HG03565 (cell line): ENCODE results near the gene KLHL10.
"Not testable (repeated sequence)": the region's sequence is repeated elsewhere in the genome, so short reads cannot be mapped to it uniquely, and the experiment has no call there.

ENCODE experiments used
- ATAC-seq: cut with Tn5 transposase; IDR thresholded peaks from one replicate; pipeline ENCODE4 v1.9.1; 2021; ENCODE audit warnings: mild to moderate bottlenecking, moderate library complexity; ENCODE audit not compliant: unreplicated experiment

KLHL10 gene

DNA sequence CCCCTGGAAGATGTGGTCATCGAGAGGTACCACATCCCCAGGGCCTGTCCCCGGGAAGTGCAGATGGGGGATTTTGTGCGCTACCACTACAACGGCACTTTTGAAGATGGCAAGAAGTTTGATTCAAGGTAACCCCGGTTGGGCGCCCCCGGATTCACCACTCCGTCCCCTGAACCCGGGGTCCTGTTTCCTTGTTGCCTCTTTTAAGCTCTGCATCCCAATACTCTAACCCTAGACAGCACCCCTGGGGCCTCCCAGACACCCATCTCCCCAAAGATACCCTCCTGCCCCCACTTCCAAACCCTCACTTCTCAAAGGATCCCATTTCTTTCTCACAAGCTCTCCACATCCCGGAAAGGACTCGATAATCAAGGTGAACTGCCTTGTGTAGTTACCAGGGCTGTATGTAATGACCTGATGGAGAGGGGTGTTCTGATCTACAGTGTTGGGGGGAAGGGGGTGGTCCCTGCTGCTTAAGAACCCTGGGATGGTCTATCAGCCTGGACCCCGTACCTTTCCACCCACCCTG, 24.4 kb upstream of the KLHL10 start:
- ATAC-seq, result no peak

DNA sequence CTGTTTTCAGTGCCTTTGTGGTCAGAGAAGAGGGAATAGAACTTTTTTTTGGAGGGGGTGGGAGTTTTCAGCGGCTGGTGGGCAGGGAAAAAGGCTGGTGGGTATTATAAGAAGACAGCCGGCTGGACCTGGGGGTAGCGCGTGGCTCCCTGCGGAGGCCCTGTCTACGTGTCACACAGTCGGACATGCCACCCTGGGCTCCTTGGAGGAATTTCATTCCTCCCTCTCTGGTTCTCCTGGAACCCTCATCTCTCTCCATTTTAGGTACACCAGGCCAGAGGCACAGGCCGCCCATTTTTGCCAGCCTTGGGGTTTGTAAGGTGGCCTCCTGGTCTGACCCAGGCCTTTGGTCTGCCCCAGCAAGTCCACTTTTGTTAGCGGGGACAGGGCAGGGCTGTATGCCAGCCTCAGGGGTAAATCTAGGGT, 23.9 kb upstream of the KLHL10 start:
- ATAC-seq, result no peak

DNA sequence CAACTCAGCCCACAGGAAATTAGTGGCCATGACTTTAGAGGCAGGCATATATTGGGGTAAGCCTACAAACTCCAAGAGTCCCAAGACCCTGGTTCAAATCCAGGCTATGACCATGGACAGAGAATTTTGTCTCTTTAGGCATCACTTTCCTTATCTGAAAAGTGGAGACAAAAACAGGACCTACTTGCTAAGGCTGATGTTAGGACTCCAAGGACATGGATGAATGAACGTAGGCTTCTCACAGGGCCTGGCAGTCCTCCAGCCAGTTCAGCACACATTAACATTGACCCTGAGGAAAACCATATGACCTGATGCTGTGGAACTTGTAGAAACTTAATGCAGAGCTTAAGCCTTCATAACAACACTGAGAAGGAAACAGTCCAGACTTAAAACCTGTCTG, 23.4 kb upstream of the KLHL10 start:
- ATAC-seq, result no peak

DNA sequence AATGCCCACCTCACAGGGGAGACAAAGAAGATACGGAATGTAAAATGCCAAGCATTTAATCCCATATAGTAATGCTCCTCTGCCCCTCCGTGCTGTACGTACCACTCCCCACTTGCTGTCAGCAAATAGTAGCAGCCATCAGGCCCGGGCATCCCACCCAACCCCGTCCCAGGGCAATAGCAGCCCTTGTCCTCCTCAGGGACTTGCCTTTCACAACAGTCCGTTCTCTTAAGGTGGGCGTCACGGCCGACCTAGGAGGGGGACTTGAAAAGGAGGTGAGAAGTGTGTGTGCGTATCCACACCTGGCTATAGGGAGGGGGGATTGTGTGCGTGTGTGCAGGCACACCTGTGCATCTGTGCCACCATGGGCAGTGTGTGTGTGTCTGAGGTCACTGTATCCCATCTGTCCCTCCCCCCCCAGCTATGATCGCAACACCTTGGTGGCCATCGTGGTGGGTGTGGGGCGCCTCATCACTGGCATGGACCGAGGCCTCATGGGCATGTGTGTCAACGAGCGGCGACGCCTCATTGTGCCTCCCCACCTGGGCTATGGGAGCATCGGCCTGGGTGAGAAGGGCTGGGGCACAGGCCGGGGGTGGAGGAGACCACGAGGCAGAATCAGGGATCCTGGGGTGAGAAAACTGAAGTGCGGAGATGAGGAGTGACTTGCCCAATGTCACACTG, 20.8 kb upstream of the KLHL10 start:
- ATAC-seq, result no peak

DNA sequence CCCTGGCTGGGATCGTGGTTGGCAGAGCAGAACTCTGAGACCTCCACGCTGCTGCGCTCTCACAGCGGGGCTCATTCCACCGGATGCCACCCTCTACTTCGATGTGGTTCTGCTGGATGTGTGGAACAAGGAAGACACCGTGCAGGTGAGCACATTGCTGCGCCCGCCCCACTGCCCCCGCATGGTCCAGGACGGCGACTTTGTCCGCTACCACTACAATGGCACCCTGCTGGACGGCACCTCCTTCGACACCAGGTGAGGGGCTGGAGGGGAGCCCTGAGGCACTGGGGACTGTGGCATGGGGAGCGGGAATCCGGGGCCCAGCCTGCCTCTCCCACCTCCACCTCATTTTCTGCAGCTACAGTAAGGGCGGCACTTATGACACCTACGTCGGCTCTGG, 19.6 kb upstream of the KLHL10 start:
- no peak for ATAC-seq

DNA sequence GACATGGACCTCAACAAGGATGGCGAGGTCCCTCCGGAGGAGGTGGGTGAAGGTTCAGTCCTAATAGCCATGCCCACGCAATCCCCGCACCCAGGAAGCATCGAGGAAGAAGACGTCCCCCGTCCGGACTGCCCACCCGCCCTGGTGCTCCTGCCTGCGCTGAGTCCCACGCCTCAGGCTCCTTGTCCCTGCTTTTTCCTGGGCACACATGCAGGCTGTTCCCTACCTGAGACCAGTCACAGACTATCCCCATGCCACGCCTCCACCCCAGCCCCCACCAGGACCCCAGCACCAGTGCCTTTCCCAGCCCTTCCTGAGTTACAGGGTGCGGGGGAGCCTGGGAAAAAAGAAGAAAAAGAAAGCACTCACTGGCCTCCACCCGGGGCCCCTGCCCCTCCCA, 15.8 kb upstream of the KLHL10 start:
- no peak for ATAC-seq

DNA sequence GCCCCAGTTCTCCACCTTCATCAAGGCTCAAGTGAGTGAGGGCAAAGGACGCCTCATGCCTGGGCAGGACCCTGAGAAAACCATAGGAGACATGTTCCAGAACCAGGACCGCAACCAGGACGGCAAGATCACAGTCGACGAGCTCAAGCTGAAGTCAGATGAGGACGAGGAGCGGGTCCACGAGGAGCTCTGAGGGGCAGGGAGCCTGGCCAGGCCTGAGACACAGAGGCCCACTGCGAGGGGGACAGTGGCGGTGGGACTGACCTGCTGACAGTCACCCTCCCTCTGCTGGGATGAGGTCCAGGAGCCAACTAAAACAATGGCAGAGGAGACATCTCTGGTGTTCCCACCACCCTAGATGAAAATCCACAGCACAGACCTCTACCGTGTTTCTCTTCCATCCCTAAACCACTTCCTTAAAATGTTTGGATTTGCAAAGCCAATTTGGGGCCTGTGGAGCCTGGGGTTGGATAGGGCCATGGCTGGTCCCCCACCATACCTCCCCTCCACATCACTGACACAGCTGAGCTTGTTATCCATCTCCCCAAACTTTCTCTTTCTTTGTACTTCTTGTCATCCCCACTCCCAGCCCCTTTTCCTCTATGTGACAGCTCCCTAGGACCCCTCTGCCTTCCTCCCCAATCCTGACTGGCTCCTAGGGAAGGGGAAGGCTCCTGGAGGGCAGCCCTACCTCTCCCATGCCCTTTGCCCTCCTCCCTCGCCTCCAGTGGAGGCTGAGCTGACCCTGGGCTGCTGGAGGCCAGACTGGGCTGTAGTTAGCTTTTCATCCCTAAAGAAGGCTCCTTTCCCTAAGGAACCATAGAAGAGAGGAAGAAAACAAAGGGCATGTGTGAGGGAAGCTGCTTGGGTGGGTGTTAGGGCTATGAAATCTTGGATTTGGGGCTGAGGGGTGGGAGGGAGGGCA, 15.1 kb upstream of the KLHL10 start:
- no peak for ATAC-seq

DNA sequence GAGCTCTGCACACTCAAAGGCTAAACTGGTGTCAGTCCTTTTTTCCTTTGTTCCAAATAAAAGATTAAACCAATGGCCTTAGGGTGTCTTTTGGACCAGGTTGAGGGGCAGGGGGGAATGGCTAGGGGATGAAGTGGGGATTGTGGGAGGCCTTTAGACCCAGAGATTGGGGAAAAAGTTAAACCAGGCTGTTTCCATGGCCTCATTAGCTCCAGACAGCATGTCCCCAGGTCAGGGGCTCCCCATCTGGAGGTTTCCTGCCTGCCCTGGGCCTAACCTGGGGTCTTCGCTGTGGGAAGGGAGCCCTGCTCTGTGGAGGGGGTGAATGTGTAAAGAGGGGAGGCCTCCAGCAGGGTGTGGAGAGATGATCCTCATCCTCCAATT, 14.5 kb upstream of the KLHL10 start:
- ATAC-seq, result no peak

DNA sequence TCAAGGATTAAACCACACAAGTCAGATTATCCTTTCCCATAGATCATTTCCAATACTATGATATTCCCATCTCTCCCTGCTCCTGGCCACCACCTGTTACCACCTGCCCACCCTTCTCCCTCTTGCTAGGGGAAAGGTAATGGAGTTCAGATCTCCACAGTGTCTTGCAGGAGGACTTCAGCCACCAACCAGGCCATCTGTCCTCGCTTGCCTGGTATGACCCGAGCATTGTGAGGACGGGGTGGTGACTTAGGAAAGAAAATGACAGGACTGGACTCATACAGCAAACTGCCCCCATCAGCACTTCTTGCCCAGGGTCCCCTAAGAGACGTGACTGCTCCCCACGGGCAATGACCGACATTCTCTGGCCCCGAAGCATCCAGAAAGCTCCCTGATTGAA, 14.0 kb upstream of the KLHL10 start:
- no peak for ATAC-seq

DNA sequence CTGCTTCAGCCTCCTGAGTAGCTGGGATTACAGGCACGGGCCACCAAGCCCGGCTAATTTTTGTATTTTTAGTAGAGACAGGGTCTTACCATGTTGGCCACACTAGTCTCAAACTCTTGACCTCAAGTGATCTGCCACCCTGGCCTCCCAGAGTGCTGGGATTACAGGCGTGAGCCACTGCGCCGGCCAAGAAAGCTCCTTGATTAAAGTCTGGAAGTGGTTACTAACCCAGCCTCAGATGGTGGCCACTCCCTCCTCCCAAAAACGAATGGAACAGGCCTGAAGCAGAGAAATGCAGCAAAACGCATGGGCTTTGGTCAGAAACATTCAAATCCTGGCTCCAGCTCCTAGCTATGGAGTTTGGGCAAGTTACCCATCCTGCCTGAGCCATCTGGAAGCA, 13.5 kb upstream of the KLHL10 start:
- no peak for ATAC-seq

DNA sequence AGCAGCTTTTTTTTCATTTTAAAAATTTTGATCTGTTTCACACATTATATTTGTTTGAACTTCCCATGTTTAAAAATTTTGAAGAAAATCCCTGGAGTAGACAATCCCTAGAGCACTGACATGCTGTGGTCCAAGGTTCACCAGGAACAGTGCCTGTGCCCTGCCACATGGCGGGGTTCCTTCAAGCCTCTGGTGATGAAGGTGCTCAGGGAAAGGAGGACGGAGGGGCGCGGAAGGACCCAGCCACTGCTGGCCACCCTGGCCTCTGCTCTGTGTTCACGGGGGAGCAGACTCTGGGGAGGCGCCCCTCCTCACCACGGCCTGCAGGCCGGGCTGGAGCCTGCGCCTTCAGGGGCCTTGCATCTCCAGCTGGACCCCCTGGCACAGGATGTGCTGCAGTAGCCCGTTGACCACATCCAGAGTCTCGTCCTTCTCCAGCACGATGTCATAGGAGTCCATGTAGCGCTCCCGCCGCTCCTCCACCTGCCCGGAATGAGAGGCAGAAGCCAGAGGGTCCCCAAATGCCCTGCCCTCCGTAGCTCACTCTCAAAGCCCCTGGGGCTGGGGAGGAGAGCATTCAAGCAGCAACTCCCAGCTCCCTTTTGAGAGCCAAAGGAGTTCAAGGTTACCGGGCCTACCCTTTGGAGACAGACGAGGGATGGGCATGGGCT, 12.3 kb upstream of the KLHL10 start:
- ATAC-seq, result no peak

DNA sequence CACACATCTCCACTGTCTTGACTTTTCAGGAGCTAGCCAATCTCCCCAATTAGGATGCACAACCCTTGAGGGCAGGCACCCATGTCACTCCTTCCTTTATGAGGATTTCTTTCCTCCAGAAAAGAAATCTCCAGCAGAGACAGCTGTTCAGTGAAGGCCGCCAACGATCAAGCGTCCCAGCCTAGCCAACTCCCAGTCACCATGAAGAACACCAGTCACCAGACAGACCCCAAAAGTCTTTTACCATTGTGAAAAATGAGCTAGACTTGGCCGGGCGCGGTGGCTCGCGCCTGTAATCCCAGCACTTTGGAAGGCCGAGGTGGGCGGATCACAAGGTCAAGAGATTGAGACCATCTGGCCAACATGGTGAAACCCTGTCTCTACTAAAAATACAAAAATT, 7.7 kb upstream of the KLHL10 start:
- not testable (repeated sequence) for ATAC-seq

DNA sequence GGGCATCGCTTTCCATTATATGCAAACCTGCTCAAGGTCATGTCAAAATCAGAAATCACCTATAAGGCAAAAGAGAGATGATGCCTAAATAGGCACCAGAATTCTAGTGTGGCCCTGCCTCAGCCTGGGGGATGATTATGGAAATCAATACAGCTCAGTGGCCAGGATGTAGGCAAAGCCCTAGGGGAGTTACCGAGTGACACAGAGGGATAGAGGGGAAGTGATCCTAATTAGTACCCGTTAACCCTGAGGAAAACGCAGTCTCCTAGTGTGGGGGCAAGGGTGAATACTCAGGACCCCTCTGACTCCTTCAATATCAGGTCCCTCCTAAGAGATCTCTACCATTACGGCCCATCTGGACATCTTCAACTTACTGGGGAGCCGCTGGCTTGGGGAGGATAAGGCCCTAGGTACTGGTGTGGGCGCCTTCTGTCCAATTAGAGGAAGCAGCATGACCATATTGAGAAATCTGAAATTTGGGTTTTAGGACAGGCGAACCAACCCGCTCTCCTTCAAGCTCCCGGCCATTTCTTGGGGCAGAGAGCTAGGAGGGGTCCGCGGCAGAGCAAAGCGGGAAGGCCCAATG, 2.3 kb upstream of the KLHL10 start:
- ATAC-seq, result no peak

DNA sequence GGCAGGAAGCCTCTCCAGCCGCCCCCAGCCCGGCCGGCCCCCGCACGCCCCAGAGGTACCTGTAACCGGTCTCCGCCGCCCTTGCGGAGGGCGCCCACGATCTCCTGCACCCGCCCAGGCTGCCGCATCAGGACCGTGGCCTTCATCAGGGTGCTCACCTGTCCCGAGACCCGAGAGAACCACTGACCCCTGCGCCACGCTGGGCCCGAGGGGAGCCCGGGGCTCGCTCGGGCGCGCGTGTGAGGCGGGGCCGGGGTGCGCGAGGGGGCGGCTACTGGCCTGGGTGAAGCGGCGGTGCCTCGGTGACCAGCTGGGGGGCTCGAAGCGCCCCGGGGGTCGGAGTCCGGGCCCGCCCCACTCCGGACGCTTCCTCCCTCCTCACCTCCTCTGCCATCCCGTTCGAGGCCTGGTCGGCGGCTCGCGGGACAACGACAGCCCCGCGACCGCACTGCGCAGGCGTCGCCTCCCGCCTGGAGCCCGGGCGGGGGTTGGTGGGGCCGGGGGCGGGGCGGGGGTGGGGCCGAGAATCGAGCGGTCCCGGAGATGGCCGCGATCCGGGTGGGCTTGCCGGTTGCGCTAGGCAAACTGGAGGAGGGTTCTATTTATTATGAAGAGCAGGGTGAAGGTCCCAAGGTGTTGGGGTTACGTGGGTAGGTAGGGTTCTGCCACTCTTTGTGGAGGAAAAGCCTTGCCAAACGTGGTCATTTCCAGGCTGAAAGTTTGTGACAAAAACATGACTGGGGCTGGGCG, 1.6 kb upstream of the KLHL10 start, which contains the start of gene NT5C3B:
Gene NT5C3B, minus strand, starts transcription at position 433 of the 750 bp plus-strand sequence. Its CDS starts 39 bp downstream, at position 394.
- ATAC-seq, result no peak

DNA sequence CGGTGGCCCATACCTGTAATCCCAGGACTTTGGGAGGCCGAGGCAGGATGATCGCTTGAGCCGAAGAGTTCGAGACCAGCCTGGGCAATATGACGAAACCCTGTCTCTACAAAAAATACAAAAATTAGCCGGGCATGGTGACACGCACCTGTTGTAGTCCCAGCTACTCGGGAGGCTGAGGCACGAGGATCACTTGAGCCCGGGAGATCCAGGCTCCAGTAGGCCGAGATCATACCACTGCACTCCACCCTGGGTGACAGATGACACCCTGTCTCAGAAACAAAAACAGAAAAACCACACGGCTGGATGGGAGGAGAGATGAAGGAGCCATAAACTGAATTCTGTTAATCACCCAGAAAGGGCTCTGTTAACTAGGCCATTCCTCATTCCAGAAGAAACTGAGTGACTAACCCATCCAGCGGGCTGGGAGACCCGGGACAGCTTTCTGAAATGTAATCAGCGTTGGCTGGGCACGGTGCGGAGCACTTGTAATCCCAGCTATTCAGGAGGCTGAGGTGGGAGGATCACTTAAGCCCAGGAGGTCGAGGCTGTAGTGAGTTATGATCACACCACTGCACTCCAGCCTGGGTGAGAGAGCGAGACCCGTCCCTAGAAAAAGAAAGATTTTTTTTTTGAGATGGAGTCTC, 952 bp upstream of the KLHL10 start:
- no peak for ATAC-seq

DNA sequence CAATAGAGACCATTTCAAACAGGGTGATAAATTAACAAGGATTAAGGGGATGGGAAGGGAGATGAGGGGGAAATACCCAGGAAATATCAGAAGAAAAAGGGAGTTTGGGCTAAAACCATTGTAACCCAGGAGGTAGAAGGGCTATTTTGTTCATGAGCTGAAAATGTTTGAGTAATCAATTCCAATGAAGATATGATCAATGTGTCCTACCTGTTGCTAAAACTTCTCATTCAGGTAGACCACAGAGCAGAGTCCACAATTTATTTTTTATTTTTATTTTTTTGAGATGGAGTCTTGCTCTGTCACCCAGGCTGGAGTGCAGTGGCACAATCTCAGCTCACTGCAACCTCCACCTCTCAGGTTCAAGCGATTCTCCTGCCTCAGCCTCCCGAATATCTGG, 1.8 kb downstream of the KLHL10 start:
- not testable (repeated sequence) for ATAC-seq

DNA sequence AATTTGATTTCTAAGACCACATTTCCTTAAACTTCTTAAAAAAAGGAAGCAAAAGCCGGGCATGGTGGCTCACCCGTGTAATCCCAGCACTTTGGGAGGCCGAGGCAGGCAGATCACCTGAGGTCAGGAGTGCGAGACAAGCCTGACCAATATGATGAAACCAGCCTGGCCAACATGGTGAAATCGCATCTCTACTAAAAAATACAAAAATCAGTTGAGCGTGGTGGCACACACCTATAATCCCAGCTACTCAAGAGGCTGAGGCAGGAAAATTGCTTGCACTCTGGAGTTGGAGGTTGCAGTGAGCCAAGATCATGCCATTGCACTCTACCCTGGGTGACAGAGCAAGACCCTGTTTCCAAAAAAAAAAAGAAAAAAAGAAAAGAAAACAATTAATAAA, 3.2 kb downstream of the KLHL10 start:
- not testable (repeated sequence) for ATAC-seq

DNA sequence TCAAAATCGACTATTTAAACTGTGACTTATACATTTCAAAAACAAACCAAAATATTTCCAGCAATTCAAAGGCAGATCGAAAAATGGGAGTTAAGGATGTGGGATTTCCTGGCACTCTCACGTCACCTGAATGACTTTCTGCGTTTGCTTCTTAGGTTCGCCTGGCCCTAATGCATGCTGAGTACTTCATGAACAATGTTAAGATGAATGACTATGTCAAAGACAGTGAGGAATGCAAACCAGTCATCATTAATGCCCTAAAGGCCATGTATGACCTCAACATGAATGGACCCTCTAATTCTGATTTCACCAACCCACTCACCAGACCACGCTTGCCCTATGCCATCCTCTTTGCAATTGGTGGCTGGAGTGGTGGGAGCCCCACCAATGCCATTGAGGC, 7.3 kb downstream of the KLHL10 start:
- no peak for ATAC-seq

DNA sequence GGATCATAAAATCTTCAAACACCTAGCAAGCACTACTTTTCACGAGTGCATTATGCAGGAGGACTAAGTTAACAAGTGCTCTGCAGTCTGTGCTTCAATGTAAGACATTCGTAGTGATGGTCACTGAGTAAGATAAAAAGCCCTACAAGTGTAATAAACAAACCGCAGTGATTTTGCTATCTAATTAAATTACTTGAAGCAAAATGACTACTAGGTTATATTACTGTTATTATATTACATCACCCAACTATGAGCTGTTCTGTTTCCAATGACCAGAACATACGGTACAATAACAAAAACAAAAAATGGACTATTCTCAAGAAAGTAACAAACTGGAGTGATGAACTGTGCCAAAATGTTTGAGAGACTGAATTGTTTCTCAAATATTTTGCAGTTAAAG, 11.2 kb downstream of the KLHL10 start:
- ATAC-seq, result no peak
